Umbilical cord (tissue), 2 donors: ENCODE measurements around the gene OR6S1. TPM values are rescaled to one million over a fixed set of nuclear protein-coding genes. Genes with fewer than 3 reads are reported as not detected.
A peak's percentile ranks its signal among the peaks of the same experiment; 100 is the strongest.
"Not testable (repeated sequence)": the region's sequence is repeated elsewhere in the genome, so short reads cannot be mapped to it uniquely, and the experiment has no call there.

Experiments used
- DNase-seq: peaks from one replicate; pipeline ENCODE4 v3.0.0-alpha.2; 2015; ENCODE audit warnings: low spot score
- total RNA-seq: library from RNA; depleted of rRNA; stranded (reverse); fragments of >200 nt; gene quantifications from one replicate; pipeline ENCODE4 v1.2.3, GENCODE V29; 2014; ENCODE audit warnings: low replicate concordance; ENCODE audit not compliant: insufficient read depth

Gene OR6S1
- total RNA-seq, 1 donor from 2014 or later, result 1.4 TPM

GRCh38 chr14:20671597-20672283 is 30.2 kb upstream of the OR6S1 start:
- DNase-seq, result no peak

- no peak for DNase-seq
Measured at GRCh38 chr14:20668969-20669368, 27.5 kb upstream of the OR6S1 start.

GRCh38 chr14:20667957-20668356 is 26.5 kb upstream of the OR6S1 start:
- no peak for DNase-seq

- DNase-seq, result not testable (repeated sequence)
Measured at GRCh38 chr14:20666400-20666961, 25.0 kb upstream of the OR6S1 start.

- peak; percentile 14 for DNase-seq
Measured at GRCh38 chr14:20662968-20663732, 21.7 kb upstream of the OR6S1 start.

GRCh38 chr14:20661197-20661596 is 19.7 kb upstream of the OR6S1 start:
- no peak for DNase-seq

- DNase-seq, result no peak
Measured at GRCh38 chr14:20659813-20660395, 18.4 kb upstream of the OR6S1 start.

- no peak for DNase-seq
Measured at GRCh38 chr14:20659336-20659735, 17.8 kb upstream of the OR6S1 start.

GRCh38 chr14:20658246-20658645 is 16.8 kb upstream of the OR6S1 start:
- DNase-seq, result no peak

- DNase-seq, result no peak
Measured at GRCh38 chr14:20657216-20658211, 16.0 kb upstream of the OR6S1 start.

GRCh38 chr14:20656274-20656673 is 14.8 kb upstream of the OR6S1 start:
- DNase-seq, result no peak

- no peak for DNase-seq
Measured at GRCh38 chr14:20655851-20656250, 14.4 kb upstream of the OR6S1 start.

GRCh38 chr14:20652996-20653975 is 11.8 kb upstream of the OR6S1 start:
- no peak for DNase-seq

- no peak for DNase-seq
Measured at GRCh38 chr14:20645481-20645880, 4.0 kb upstream of the OR6S1 start.

GRCh38 chr14:20644520-20644919 is 3.0 kb upstream of the OR6S1 start:
- DNase-seq, result no peak

- DNase-seq, result not testable (repeated sequence)
Measured at GRCh38 chr14:20642755-20643154, 1.3 kb upstream of the OR6S1 start.

GRCh38 chr14:20642182-20642581 is 691 bp upstream of the OR6S1 start:
- no peak for DNase-seq

GRCh38 chr14:20632831-20633691 is 8.4 kb downstream of the OR6S1 start:
- DNase-seq, result peak; percentile 72

GRCh38 chr14:20632448-20632830 is 9.1 kb downstream of the OR6S1 start:
- no peak for DNase-seq
